KMS-11 (cell line): ENCODE results near the gene KLHL1.

Source experiments
- H2AFZ ChIP-seq: fragments of 200-600 bp; sonication (generic); 2 replicates; pipeline ENCODE4 v1.6.1; 2016; ENCODE audit warnings: antibody characterized with exemption, mixed run types, low read depth
- H3K27ac ChIP-seq: fragments of 200-600 bp; sonication (generic); 2 replicates; pipeline ENCODE4 v1.6.1; 2016; ENCODE audit warnings: mild to moderate bottlenecking, mixed run types
- H3K27me3 ChIP-seq: fragments of 200-600 bp; sonication (generic); 2 replicates; pipeline ENCODE4 v1.6.1; 2017; ENCODE audit warnings: mild to moderate bottlenecking, low read depth, mixed run types, moderate library complexity; ENCODE audit not compliant: insufficient read depth
- H3K36me3 ChIP-seq: fragments of 200-600 bp; sonication (generic); 2 replicates; pipeline ENCODE4 v1.6.1; 2017; ENCODE audit warnings: mild to moderate bottlenecking, mixed run types; ENCODE audit not compliant: insufficient read depth
- H3K4me1 ChIP-seq: fragments of 200-600 bp; sonication (generic); 2 replicates; pipeline ENCODE4 v1.6.1; 2016; ENCODE audit warnings: mild to moderate bottlenecking, low read depth, mixed run types; ENCODE audit not compliant: poor library complexity, severe bottlenecking
- H3K4me2 ChIP-seq: fragments of 200-600 bp; sonication (generic); 2 replicates; pipeline ENCODE4 v1.7.0; 2016; ENCODE audit warnings: mild to moderate bottlenecking, mixed run types
- H3K4me3 ChIP-seq: fragments of 200-600 bp; sonication (generic); IDR thresholded peaks from 2 replicates; pipeline ENCODE4 v1.6.1; 2017; ENCODE audit warnings: low read depth, low read length, mixed read lengths; ENCODE audit not compliant: insufficient read depth
- H3K79me2 ChIP-seq: fragments of 200-600 bp; sonication (generic); 2 replicates; pipeline ENCODE4 v1.6.1; 2016; ENCODE audit warnings: low read depth, mixed run types; ENCODE audit not compliant: insufficient read depth
- H3K9ac ChIP-seq: fragments of 200-600 bp; sonication (generic); 2 replicates; pipeline ENCODE4 v1.6.1; 2016; ENCODE audit warnings: mild to moderate bottlenecking, mixed run types
- H4K20me1 ChIP-seq: fragments of 200-600 bp; sonication (generic); 2 replicates; pipeline ENCODE4 v1.6.1; 2016; ENCODE audit warnings: mild to moderate bottlenecking, mixed run types; ENCODE audit not compliant: insufficient read depth
- CTCF ChIP-seq: fragments of 200-600 bp; sonication (generic); conservative IDR thresholded peaks from 2 replicates; pipeline ENCODE4 v1.6.1; 2017; ENCODE audit warnings: low read depth, mild to moderate bottlenecking, antibody characterized with exemption, low read length, moderate library complexity, mixed read lengths

KLHL1 gene

GRCh38 chr13:69677343-69677742 is 430.9 kb downstream of the KLHL1 start:
- no peak overlapping the region for H3K9ac ChIP-seq
- no peaks in the 10 kb centered on the region for H3K79me2 ChIP-seq
- no peaks in the 10 kb centered on the region for H3K4me1 ChIP-seq
- no peaks in the 10 kb centered on the region for H3K27me3 ChIP-seq
- no peak overlapping the region for H3K27ac ChIP-seq
- no peaks in the 10 kb centered on the region for H4K20me1 ChIP-seq
- TF ChIP-seq CTCF, result no peak
- no peak overlapping the region for H3K4me3 ChIP-seq
- H3K4me2 ChIP-seq, result no peak overlapping the region
- H3K36me3 ChIP-seq, result no peaks in the 10 kb centered on the region
- H2AFZ ChIP-seq, result no peak overlapping the region

- Histone ChIP-seq H2AFZ (no peak overlapping the region), H3K4me2 (no peak overlapping the region), H3K9ac (no peak overlapping the region), H3K27me3 (no peaks in the 10 kb centered on the region), H3K4me3 (no peak overlapping the region), H3K79me2 (no peaks in the 10 kb centered on the region), H3K36me3 (no peaks in the 10 kb centered on the region), H4K20me1 (no peaks in the 10 kb centered on the region), H3K27ac (no peak overlapping the region), H3K4me1 (no peaks in the 10 kb centered on the region)
- TF ChIP-seq CTCF, result no peak
Observed at GRCh38 chr13:69676286-69676685, 432.0 kb downstream of the KLHL1 start.

- Histone ChIP-seq H3K4me2 (no peak overlapping the region), H4K20me1 (no peaks in the 10 kb centered on the region), H3K36me3 (no peaks in the 10 kb centered on the region), H3K4me3 (no peak overlapping the region), H3K9ac (no peak overlapping the region), H3K79me2 (no peaks in the 10 kb centered on the region), H3K4me1 (no peaks in the 10 kb centered on the region), H3K27me3 (no peaks in the 10 kb centered on the region), H2AFZ (no peak overlapping the region), H3K27ac (no peak overlapping the region)
- no peak for TF ChIP-seq CTCF
Observed at GRCh38 chr13:69660155-69660554, 448.1 kb downstream of the KLHL1 start.

- Histone ChIP-seq H3K27me3 (no peaks in the 10 kb centered on the region), H3K27ac (no peak overlapping the region), H3K9ac (no peak overlapping the region), H3K4me1 (no peaks in the 10 kb centered on the region), H3K36me3 (no peaks in the 10 kb centered on the region), H4K20me1 (no peaks in the 10 kb centered on the region), H3K4me2 (no peak overlapping the region), H2AFZ (no peak overlapping the region), H3K79me2 (no peaks in the 10 kb centered on the region), H3K4me3 (no peak overlapping the region)
- TF ChIP-seq CTCF, result no peak
Observed at GRCh38 chr13:69657676-69658075, 450.6 kb downstream of the KLHL1 start.

- no peak overlapping the region for H2AFZ ChIP-seq
- no peak for TF ChIP-seq CTCF
- H4K20me1 ChIP-seq, result no peaks in the 10 kb centered on the region
- H3K4me2 ChIP-seq, result no peak overlapping the region
- H3K27ac ChIP-seq, result no peak overlapping the region
- no peaks in the 10 kb centered on the region for H3K36me3 ChIP-seq
- no peaks in the 10 kb centered on the region for H3K79me2 ChIP-seq
- H3K4me3 ChIP-seq, result no peak overlapping the region
- H3K4me1 ChIP-seq, result no peaks in the 10 kb centered on the region
- H3K9ac ChIP-seq, result no peak overlapping the region
- no peaks in the 10 kb centered on the region for H3K27me3 ChIP-seq
Observed at GRCh38 chr13:69654392-69654791, 453.9 kb downstream of the KLHL1 start.
